ENCODE data around the gene KMT5C.

Gene KMT5C

GRCh38 chr19:55346725-55347441, 7.2 kb downstream of the KMT5C start:
- WGBS, 2 experiments, result 91 to 92% methylated on average over 41 of the region's 41 CpGs
- Histone ChIP-seq H3K36me3 (ENCODE audit: control insufficient read depth, insufficient read depth, low read length) (peaks cover 14% of the 10 kb centered on the region), H3K4me3 (ENCODE audit: insufficient read depth, low read depth, low read length) (no peak overlapping the region), H3K9me3 (ENCODE audit: control insufficient read depth, low read length) (no peaks in the 10 kb centered on the region), H3K4me1 (ENCODE audit: control insufficient read depth, insufficient read depth, low read length) (peaks cover 20% of the 10 kb centered on the region), H3K27ac (ENCODE audit: insufficient read depth, low read depth, low read length, poor library complexity, severe bottlenecking) (no peak overlapping the region), H3K27me3 (ENCODE audit: control insufficient read depth, insufficient read depth, low read length, poor library complexity, severe bottlenecking) (peaks cover 5% of the 10 kb centered on the region)

DNA sequence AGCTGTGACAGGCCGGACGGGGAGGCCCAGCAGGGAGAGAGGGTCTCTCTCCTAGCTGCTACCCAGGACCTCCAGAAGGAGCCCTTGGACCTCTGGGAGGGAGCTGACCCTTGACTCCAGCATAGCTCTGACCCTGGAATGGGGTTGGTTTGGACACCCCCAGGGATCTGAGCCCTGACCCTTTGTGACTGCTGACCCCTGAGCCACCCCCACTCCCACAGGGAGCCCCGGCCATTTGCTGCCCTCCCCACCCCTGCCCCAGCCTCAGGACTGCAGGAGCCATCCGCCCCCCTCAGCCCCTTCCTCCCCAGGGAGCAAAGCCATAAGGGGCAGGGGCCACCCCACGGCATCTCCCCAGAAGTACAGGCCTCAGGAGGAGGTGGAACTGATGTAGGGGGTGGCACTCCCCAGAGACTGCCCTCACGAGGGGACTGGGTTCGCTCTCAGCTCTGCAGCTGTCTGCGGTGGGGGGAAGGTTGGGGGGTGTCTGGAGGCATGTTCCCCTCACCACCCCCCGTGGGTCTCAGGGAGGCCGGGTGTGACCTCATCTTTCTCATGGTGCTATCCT, 7.8 kb downstream of the KMT5C start:
- Histone ChIP-seq H3K9me3 (ENCODE audit: control insufficient read depth, low read length) (no peaks in the 10 kb centered on the region), H3K4me1 (ENCODE audit: control insufficient read depth, insufficient read depth, low read length) (peaks cover 15% of the 10 kb centered on the region), H3K27ac (ENCODE audit: insufficient read depth, low read depth, low read length, poor library complexity, severe bottlenecking) (no peak overlapping the region), H3K4me3 (ENCODE audit: insufficient read depth, low read depth, low read length) (no peak overlapping the region), H3K36me3 (ENCODE audit: control insufficient read depth, insufficient read depth, low read length) (peaks cover 7% of the 10 kb centered on the region), H3K27me3 (ENCODE audit: control insufficient read depth, insufficient read depth, low read length, poor library complexity, severe bottlenecking) (peaks cover 12% of the 10 kb centered on the region)
- 74 to 83% methylated on average over 6 to 10 of the region's 10 CpGs for WGBS, 2 experiments

DNA sequence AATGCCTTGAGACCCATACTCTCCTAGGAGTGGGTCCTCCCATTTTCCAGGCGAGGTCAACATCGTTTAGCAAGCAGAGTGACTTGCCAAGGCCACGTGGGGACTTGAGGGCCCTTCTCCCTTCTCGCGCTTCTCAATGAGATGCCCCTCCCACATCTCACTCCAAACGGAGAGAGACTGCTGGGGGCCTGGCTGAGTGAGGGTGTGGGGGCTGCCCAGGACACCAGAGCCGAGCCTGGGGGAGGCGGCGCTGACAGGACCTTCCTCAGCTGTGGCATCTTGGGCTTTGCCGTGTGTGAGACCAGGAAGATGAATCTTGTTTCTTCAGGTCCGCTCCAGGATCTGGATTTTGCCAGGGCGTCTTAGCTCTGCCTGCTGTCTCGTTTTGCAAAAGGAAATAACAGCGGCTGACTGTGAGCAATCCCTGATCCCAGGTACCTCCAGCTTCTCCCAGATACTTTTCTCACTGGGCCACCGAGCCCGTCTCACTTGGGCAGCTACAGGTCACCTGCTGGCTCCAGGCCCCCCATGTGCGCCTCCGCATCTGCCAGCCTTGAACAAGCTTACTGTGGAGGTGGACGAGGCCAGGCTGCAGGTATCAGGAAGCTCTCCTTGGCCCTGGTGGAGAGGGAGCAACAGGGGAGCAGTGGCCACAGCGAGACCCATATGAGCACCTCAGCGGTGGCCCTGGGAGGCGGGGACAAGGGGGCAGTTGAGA, 8.8 kb downstream of the KMT5C start:
- Histone ChIP-seq H3K27me3 (ENCODE audit: control insufficient read depth, insufficient read depth, low read length, poor library complexity, severe bottlenecking) (peaks cover 21% of the 10 kb centered on the region), H3K9me3 (ENCODE audit: control insufficient read depth, low read length) (no peaks in the 10 kb centered on the region), H3K4me3 (ENCODE audit: insufficient read depth, low read depth, low read length) (peak overlapping the region; percentile 11), H3K36me3 (ENCODE audit: control insufficient read depth, insufficient read depth, low read length) (peaks cover 3% of the 10 kb centered on the region), H3K27ac (ENCODE audit: insufficient read depth, low read depth, low read length, poor library complexity, severe bottlenecking) (peak overlapping the region; percentile 53), H3K4me1 (ENCODE audit: control insufficient read depth, insufficient read depth, low read length) (peaks cover 21% of the 10 kb centered on the region)
- WGBS, 2 experiments, result 14 to 15% methylated on average over 22 of the region's 22 CpGs

- no peaks in the 10 kb centered on the region for H3K36me3 ChIP-seq (ENCODE audit: control insufficient read depth, insufficient read depth, low read length)
- no peaks in the 10 kb centered on the region for H3K9me3 ChIP-seq (ENCODE audit: control insufficient read depth, low read length)
- H3K27me3 ChIP-seq (ENCODE audit: control insufficient read depth, insufficient read depth, low read length, poor library complexity, severe bottlenecking), result peaks cover 43% of the 10 kb centered on the region
- H3K27ac ChIP-seq (ENCODE audit: insufficient read depth, low read depth, low read length, poor library complexity, severe bottlenecking), result no peak overlapping the region
- H3K4me3 ChIP-seq (ENCODE audit: insufficient read depth, low read depth, low read length), result no peak overlapping the region
- H3K4me1 ChIP-seq (ENCODE audit: control insufficient read depth, insufficient read depth, low read length), result peaks cover 21% of the 10 kb centered on the region
- 91 to 95% methylated on average over 11 of the region's 11 CpGs for WGBS, 2 experiments
These were observed 11.1 kb downstream of the KMT5C start for GRCh38 chr19:55350620-55351315.

- peaks cover 21% of the 10 kb centered on the region for H3K4me1 ChIP-seq (ENCODE audit: control insufficient read depth, insufficient read depth, low read length)
- no peaks in the 10 kb centered on the region for H3K36me3 ChIP-seq (ENCODE audit: control insufficient read depth, insufficient read depth, low read length)
- WGBS, 2 experiments, result 91 to 93% methylated on average over 6 of the region's 6 CpGs
- H3K27ac ChIP-seq (ENCODE audit: insufficient read depth, low read depth, low read length, poor library complexity, severe bottlenecking), result no peak overlapping the region
- no peak overlapping the region for H3K4me3 ChIP-seq (ENCODE audit: insufficient read depth, low read depth, low read length)
- H3K9me3 ChIP-seq (ENCODE audit: control insufficient read depth, low read length), result no peaks in the 10 kb centered on the region
- H3K27me3 ChIP-seq (ENCODE audit: control insufficient read depth, insufficient read depth, low read length, poor library complexity, severe bottlenecking), result peaks cover 56% of the 10 kb centered on the region
These were observed 12.4 kb downstream of the KMT5C start for GRCh38 chr19:55352040-55352439.

GRCh38 chr19:55352549-55353145, 13.0 kb downstream of the KMT5C start:
- Histone ChIP-seq H3K27ac (ENCODE audit: insufficient read depth, low read depth, low read length, poor library complexity, severe bottlenecking) (no peak overlapping the region), H3K4me3 (ENCODE audit: insufficient read depth, low read depth, low read length) (no peak overlapping the region), H3K4me1 (ENCODE audit: control insufficient read depth, insufficient read depth, low read length) (peaks cover 21% of the 10 kb centered on the region), H3K27me3 (ENCODE audit: control insufficient read depth, insufficient read depth, low read length, poor library complexity, severe bottlenecking) (peaks cover 61% of the 10 kb centered on the region), H3K9me3 (ENCODE audit: control insufficient read depth, low read length) (no peaks in the 10 kb centered on the region), H3K36me3 (ENCODE audit: control insufficient read depth, insufficient read depth, low read length) (no peaks in the 10 kb centered on the region)
- 85 to 87% methylated on average over 25 of the region's 25 CpGs for WGBS, 2 experiments

GRCh38 chr19:55353356-55353802, 13.7 kb downstream of the KMT5C start:
- peak overlapping the region; percentile 22 for H3K4me3 ChIP-seq (ENCODE audit: insufficient read depth, low read depth, low read length)
- peaks cover 61% of the 10 kb centered on the region for H3K27me3 ChIP-seq (ENCODE audit: control insufficient read depth, insufficient read depth, low read length, poor library complexity, severe bottlenecking)
- H3K36me3 ChIP-seq (ENCODE audit: control insufficient read depth, insufficient read depth, low read length), result no peaks in the 10 kb centered on the region
- H3K27ac ChIP-seq (ENCODE audit: insufficient read depth, low read depth, low read length, poor library complexity, severe bottlenecking), result no peak overlapping the region
- WGBS, 2 experiments, result 8 to 9% methylated on average over 24 of the region's 24 CpGs
- peaks cover 13% of the 10 kb centered on the region for H3K4me1 ChIP-seq (ENCODE audit: control insufficient read depth, insufficient read depth, low read length)
- H3K9me3 ChIP-seq (ENCODE audit: control insufficient read depth, low read length), result no peaks in the 10 kb centered on the region

- Histone ChIP-seq H3K27ac (ENCODE audit: insufficient read depth, low read depth, low read length, poor library complexity, severe bottlenecking) (no peak overlapping the region), H3K4me1 (ENCODE audit: control insufficient read depth, insufficient read depth, low read length) (peaks cover 7% of the 10 kb centered on the region), H3K4me3 (ENCODE audit: insufficient read depth, low read depth, low read length) (peak overlapping the region; percentile 22), H3K9me3 (ENCODE audit: control insufficient read depth, low read length) (no peaks in the 10 kb centered on the region), H3K36me3 (ENCODE audit: control insufficient read depth, insufficient read depth, low read length) (no peaks in the 10 kb centered on the region), H3K27me3 (ENCODE audit: control insufficient read depth, insufficient read depth, low read length, poor library complexity, severe bottlenecking) (peaks cover 61% of the 10 kb centered on the region)
- 1 to 2% methylated on average over 72 of the region's 72 CpGs for WGBS, 2 experiments
These were observed 14.4 kb downstream of the KMT5C start for GRCh38 chr19:55353803-55354697.

GRCh38 chr19:55354698-55355212, 15.1 kb downstream of the KMT5C start, which contains the start of gene COX6B2:
COX6B2 (minus strand) TSS chr19:55354719; CDS start chr19:55354521, 198 bp downstream.
- no peaks in the 10 kb centered on the region for H3K9me3 ChIP-seq (ENCODE audit: control insufficient read depth, low read length)
- H3K4me3 ChIP-seq (ENCODE audit: insufficient read depth, low read depth, low read length), result peak within 1 kb of the TSS; percentile 22
- 2 to 5% methylated on average over 34 to 35 of the region's 43 CpGs for WGBS, 2 experiments
- H3K4me1 ChIP-seq (ENCODE audit: control insufficient read depth, insufficient read depth, low read length), result peaks cover 6% of the 10 kb centered on the region
- H3K27me3 ChIP-seq (ENCODE audit: control insufficient read depth, insufficient read depth, low read length, poor library complexity, severe bottlenecking), result peaks cover 61% of the 10 kb centered on the region
- H3K36me3 ChIP-seq (ENCODE audit: control insufficient read depth, insufficient read depth, low read length), result no peaks in the 10 kb centered on the region
- no peak within 1 kb of the TSS for H3K27ac ChIP-seq (ENCODE audit: insufficient read depth, low read depth, low read length, poor library complexity, severe bottlenecking)

Data from ectodermal cell (in vitro differentiated cells).